ENCODE results near the gene FAM135A. TPM values are rescaled to one million over a fixed set of nuclear protein-coding genes. Genes with fewer than 3 reads are reported as not detected.
"Not testable (repeated sequence)": the region's sequence is repeated elsewhere in the genome, so short reads cannot be mapped to it uniquely, and the experiment has no call there.

The FAM135A gene
- total RNA-seq, 1 experiment from 2014 or later, result 53.4 TPM

DNA sequence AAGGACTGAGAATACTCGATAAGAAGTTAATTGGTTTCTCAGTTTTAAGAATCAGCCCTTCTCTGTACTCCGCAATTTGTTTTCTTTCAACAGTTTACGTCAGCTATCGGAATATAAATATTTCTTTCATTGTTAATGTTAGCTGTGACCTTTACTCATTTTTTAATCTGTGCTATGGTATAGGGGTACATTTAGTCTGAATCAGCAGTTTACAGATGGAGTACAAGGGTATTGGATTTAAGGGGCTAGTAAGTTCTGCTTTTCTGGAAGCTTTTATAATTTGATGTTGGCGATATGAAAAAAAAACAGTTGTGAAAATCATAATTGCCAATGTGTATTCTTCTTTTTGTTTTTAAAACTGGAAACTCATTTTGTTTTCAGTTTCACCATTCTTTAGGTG, 23.0 kb downstream of the FAM135A start:
- in situ Hi-C loops (cut with HindIII; ENCODE audit: low sequenced_read_pairs), result no loop called here
- no peak for DNase-seq (ENCODE audit: low spot score)

DNA sequence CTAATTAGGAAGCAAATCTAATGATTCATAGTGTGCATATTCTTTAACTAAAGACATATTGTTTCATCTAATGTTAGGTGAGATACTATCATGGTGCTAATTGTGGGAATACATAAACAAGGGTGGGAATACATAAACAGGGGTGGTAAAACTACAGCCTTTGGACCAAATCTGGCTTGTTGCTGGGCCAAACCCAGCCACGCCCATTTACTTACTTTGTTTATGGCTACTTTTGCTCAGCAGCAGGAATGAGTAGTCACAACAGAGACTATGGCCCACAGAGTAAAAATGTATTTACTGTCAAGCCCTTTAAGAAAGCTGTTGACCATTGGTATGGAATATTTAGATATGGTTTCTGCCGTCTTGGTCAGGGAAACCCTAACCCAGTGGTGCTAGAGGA, 31.7 kb downstream of the FAM135A start:
- in situ Hi-C loops (cut with HindIII; ENCODE audit: low sequenced_read_pairs), result no loop called here

DNA sequence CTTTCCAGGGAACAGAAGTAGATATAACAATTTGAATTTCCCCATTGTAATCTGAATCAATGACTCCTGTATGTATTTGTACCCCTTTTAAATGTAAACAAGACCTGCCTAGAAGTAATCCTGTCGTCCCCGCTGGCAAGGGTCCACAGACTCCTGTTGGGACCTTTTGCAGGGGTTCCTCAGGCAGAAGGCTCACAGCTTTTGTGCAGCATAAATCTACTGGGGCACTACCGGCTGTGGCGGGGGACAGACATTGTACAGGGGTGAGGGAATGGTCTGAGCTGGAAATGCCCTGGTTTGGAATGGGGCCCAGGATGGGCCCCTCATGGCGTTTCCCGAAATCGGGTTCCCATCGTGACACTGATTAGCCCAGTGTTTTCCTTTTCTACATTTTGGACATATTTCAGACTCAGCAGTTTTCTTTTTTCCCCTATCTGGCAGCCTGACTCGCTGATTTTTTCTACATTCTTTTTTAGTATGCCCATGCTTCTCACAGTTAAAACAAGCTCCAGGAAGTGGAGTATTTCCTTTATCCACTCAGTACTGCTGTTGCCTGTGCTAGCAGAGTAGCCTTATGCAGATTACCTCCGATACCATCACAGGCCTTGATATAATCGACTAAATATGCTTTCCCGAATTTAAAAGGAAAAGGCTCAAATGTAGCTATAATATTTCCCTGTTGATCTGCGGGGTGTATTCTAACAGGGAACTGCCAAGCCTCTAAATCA, 34.2 kb downstream of the FAM135A start:
- peak; percentile 9 for DNase-seq (ENCODE audit: low spot score)
- in situ Hi-C loops (cut with HindIII; ENCODE audit: low sequenced_read_pairs), result not testable (repeated sequence)

More for the DNA sequence above, 31.7 kb downstream of the FAM135A start:
- DNase-seq (ENCODE audit: low spot score), result no peak

DNA sequence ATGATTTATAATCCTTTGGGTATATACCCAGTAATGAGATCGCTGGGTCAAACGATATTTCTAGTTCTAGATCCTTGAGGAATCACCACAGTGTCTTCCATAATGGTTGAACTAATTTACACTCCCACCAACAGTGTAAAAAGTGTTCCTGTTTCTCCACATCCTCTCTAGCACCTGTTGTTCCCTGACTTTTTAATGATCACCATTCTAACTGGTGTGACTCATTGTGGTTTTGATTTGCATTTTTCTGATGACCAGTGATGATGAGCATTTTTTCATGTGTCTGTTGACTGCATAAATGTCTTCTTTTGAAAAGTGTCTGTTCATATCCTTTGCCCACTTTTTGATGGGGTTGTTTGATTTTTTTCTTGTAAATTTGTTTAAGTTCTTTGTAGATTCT, 40.6 kb downstream of the FAM135A start:
- DNase-seq (ENCODE audit: low spot score); in situ Hi-C loops (cut with HindIII; ENCODE audit: low sequenced_read_pairs): not testable (repeated sequence)

DNA sequence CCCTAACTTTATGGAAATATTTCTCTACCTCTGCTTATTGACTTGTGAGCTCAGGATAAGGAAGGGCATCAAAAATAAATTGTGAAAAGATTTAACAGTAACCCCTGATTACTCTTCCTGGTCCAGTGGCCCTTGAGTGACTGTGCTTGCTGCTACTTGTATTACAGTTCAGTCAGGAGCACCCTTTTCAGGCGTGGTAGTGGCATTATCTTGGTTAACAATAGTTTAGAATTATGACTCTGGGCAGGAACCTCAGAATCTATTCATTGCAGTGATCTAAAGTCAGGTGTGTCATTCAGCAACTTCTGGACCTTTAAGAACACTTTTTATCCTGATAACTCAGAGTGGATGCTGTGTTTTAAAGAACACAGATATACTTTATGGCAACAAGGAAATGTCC, 43.4 kb downstream of the FAM135A start:
- no peak for DNase-seq (ENCODE audit: low spot score)
- in situ Hi-C loops (cut with HindIII; ENCODE audit: low sequenced_read_pairs), result no loop called here

DNA sequence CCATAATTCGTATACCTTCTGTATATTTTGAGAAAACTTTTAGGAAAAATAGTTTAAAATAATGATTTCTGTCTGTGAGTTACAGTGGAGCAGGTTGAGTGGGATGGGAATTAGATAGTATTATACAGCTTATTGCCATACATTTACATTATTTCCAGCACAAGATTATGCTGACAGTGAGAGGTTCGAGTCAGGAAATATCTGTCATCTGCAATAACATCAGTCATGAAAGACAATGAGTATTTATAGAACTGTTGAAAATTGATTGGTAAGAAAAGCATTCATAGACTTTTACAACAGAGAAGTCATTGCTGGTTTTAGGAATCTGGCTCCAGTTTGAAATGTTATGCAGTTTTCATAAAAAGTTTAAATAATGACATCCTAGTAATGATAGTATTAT, 45.9 kb downstream of the FAM135A start:
- in situ Hi-C loops (cut with HindIII; ENCODE audit: low sequenced_read_pairs), result no loop called here
- DNase-seq (ENCODE audit: low spot score), result no peak

DNA sequence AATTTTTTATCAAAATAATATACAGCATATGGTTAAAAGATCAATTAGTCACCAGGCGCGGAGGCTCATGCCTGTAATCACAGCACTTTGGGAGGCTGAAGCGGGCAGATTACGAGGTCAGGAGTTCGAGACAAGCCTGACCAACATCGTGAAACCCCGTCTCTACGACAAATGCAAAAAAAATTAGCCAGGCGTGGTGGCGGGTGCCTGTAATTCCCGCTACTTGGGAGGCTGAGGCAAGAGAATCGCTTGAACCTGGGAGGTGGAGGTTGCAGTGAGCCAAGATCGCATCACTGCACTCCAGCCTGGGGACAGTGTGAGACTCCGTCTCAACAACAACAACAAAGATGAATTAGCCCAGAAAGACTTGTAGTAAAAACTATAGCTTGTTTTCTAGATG, 46.4 kb downstream of the FAM135A start:
- DNase-seq (ENCODE audit: low spot score); in situ Hi-C loops (cut with HindIII; ENCODE audit: low sequenced_read_pairs): not testable (repeated sequence)

DNA sequence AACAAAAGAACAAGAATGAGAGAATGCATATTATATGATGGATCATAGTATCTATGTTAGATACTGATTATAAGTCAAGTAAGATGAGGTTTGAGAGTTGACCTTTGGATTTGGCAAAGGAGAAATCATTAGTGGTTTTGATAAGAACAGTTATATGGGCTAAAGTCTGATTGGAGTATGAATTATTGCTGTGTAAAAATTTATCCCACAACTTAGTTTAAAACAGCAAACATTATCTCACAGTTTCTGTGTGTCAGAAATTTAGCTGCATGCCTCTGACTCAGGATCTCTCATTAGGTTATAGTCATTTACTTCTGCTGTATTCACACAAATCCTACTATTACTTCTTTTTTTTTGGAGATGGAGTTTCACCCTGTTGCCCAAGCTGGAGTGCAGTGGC, 56.7 kb downstream of the FAM135A start:
- DNase-seq (ENCODE audit: low spot score), result no peak
- in situ Hi-C loops (cut with HindIII; ENCODE audit: low sequenced_read_pairs), result no loop called here

DNA sequence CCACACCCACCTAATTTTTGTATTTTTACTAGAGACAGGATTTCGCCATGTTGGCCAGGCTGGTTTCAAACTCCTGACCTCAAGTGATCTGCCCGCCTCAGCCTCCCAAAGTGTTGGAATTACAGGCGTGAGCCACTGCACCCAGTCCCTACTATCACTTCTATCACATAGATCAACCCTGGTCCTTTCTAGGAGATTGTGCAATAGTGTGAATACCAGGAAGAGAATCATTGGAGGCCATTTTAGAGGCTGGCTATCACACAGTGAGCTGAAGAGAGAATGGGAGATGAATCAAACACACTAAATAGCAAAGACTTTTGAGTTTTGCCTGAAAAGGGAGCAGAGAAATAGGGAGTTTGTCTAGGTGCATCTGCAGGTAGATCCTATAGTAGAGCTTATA, 57.2 kb downstream of the FAM135A start:
- in situ Hi-C loops (cut with HindIII; ENCODE audit: low sequenced_read_pairs); DNase-seq (ENCODE audit: low spot score): not testable (repeated sequence)

DNA sequence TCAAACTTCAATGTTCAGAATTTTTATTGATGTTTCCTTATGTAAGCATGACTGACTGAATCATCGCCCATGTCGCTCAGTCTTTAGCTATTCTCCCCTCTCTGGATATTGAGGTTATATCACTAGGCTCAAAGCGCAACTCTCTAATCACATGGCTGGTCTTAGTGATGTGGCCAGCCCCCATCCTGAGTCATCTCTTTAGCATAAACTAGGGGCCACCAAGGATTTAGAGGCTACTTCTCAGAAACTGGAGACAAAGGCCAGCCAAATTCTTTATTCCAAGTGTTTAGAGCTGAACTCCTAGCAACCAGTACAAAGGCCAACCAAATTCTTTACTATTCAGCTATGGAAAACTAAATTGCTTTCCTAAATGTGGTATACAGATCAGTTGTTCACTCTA, 61.4 kb downstream of the FAM135A start:
- in situ Hi-C loops (cut with HindIII; ENCODE audit: low sequenced_read_pairs), result no loop called here
- no peak for DNase-seq (ENCODE audit: low spot score)

DNA sequence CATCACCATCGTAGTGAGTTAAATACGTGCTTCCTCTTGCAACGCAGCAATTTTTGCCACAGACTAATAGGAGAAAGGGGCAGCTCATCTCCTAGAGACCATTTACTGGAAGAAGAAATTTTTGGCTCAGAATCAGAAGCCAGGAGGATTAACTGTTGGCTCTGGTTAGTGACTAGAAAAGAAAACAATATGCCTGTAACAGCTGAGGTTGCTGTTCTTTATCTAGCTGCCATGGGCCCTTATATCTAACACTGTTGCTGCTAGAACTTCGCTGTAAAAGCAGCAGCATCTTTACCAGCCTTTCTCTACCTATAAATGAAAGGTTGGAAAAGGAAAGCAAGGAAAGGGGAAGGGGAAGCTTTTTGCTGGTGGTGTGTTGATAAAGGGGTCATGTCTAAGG, 65.9 kb downstream of the FAM135A start:
- in situ Hi-C loops (cut with HindIII; ENCODE audit: low sequenced_read_pairs), result no loop called here
- peak; percentile 84 for DNase-seq (ENCODE audit: low spot score)

DNA sequence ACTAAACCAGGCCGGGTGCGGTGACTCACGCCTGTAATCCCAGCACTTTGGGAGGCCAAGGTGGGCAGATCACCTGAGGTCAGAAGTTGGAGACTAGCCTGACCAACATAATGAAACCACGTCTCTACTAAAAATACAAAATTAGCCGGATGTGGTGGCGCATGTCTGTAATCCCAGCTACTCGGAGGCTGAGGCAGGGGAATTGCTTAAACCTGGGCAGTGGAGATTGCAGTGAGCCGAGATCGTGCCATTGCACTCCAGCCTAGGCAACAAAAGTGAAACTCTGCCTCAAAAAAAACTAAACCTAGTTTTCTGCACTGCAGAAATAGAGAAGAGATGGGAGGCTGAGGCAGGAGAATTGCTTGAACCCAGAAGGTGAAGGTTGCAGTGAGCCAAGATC, 73.3 kb downstream of the FAM135A start:
- in situ Hi-C loops (cut with HindIII; ENCODE audit: low sequenced_read_pairs); DNase-seq (ENCODE audit: low spot score): not testable (repeated sequence)

DNA sequence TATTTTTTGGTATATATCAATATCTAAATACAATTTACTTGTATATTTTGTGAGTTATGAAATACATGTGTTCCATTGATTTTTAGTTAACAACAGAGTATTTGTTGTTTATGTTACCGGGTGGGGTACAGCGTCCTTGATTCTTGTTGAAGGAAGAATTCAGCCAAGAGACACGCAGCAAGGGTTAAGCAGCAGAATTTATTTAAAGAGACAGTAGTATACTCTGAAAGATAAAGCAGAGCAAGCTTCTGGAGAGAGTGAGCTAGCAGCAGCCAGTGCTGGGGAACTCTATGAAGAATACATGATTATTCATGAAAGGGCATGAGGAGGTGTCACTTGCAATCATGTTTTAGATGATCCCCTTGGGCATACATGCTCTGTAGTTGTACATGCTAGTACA, 76.1 kb downstream of the FAM135A start:
- no peak for DNase-seq (ENCODE audit: low spot score)
- in situ Hi-C loops (cut with HindIII; ENCODE audit: low sequenced_read_pairs), result no loop called here

DNA sequence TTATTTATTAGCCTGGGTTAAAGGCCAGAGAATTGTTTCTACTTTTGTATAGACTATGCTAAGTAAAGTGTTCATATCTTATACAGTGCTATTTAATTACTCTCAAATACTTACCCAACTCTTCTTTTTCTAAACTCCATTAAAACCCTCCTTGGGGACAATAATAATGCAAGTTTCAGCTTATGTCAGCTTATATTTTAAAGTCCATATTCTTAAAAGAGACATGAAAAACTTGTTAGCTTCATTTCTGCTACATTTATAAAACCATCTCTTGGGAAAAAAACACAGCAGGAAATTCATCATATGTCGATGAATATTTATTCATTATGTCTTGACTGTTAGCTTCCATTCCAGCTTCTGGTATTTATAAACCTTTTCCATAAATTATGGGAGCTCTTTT, 81.5 kb downstream of the FAM135A start:
- in situ Hi-C loops (cut with HindIII; ENCODE audit: low sequenced_read_pairs), result no loop called here
- no peak for DNase-seq (ENCODE audit: low spot score)

DNA sequence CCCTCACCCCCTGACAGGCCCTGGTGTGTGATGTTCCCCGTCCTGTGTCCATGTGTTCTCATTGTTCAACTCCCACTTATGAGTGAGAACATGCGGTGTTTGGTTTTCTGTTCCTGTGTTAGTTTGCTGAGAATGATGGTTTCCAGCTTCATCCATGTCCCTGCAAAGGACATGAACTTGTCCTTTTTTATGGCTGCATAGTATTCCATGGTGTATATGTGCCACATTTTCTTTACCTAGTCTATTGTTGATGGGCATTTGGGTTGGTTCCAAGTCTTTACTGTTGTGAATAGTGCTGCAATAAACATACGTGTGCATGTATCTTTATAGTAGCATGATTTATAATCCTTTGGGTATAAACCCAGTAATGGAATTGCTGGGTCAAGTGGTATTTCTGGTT, 82.5 kb downstream of the FAM135A start:
- DNase-seq (ENCODE audit: low spot score); in situ Hi-C loops (cut with HindIII; ENCODE audit: low sequenced_read_pairs): not testable (repeated sequence)

DNA sequence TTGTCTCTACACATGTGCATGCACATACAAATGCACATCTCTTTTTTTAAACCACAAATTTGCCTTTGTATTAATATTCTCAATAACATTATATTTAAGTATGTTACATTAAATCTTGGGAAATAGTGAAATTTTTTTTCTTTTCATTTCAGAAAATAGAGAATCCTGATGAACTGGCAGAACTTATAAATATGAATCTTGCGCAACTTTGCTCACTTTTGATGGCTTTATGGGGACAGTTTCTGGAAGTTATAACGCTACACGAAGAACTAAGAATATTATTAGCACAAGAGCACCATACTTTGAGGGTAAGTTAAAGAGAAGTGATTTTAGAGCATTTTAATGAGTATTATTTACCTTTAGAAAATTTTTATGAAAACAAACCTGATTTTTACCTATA, 89.2 kb downstream of the FAM135A start:
- no peak for DNase-seq (ENCODE audit: low spot score)
- in situ Hi-C loops (cut with HindIII; ENCODE audit: low sequenced_read_pairs), result no loop called here

DNA sequence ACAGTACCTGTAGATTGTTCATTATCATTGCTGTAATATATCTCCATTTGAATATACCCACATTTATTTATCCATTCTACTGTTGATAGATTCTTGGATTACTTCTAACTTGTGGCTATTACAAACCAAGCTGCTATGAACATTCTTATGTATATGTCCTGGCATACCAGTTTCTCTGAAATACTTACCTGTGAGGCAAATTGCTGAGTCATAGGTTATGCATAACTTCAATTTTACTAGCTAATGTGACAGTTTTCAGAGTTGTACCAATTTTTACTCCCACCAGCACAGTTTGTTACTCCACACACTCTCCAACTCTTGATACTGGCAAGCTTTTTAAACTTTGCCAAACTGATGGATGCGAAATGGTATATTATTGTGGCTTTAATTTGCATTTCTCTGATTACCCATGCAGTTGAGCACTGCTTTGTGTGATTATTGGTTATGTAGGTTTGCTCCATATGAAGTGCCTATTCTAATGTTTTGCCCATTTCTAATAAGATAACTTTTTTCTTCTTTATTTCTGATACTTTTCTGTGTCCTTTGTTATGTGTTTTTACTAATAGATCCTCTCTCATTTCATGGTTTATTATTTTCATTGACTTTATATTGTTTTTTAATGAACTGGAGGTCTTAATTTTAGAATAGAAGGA, 90.6 kb downstream of the FAM135A start:
- in situ Hi-C loops (cut with HindIII; ENCODE audit: low sequenced_read_pairs), result no loop called here

DNA sequence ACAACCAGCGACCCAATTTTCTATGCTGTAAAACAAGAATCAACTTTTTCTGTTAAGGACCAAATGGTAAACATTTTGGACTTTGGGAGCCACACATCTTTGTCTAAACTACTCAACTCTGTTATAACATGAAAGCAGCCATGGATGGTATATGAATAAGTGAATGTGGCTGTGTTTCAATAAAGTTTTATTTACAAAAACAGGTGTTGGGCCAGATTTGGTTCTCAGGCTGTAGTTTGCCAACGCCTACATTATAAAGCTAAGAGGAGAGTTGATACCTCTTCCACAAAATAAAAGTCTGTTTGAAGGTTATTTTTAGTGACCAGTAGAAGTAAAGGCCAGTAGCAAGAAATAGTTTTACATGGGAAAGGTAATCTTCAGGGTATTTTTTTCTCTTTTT, 93.0 kb downstream of the FAM135A start:
- DNase-seq (ENCODE audit: low spot score), result no peak
- in situ Hi-C loops (cut with HindIII; ENCODE audit: low sequenced_read_pairs), result no loop called here

More for the DNA sequence above, 90.6 kb downstream of the FAM135A start:
- DNase-seq (ENCODE audit: low spot score), result no peak

DNA sequence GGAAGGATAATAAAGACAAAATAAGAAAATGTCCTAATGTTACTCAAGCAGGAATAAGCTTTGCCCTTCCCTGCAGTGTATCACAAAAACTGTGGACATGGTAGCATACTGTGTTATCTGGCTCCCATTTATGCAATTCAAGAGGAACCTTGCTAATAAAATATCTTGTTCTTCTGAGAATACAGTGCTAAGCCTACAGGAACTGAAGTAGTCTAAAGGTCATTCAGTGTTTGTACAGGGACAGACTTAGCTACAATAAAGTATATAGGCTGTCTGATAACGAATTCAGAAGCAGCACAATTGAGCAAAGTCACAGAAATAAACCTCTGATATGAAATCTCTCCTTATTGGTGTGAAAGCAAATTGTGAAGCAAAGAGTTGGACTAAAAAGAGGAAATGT, 93.9 kb downstream of the FAM135A start:
- no peak for DNase-seq (ENCODE audit: low spot score)
- in situ Hi-C loops (cut with HindIII; ENCODE audit: low sequenced_read_pairs), result no loop called here

DNA sequence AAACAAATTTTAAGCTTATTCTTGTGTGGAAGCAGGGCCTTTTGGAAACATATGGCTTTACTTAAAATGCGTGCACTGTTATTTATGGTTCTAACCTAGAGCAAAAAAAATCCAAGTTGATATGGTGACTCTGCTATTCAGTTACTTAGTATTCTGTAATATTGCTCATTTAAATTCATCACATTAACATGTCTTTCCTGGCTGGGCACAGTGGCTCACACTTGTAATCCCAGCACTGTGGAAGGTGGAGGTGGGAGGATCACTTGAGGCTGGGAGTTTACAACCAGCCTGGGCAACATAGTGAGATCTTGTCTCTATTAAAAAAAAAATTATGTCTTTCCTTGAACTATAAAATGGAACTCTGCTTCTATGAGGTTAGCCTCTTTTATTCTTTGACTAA, 95.6 kb downstream of the FAM135A start:
- DNase-seq (ENCODE audit: low spot score), result no peak
- in situ Hi-C loops (cut with HindIII; ENCODE audit: low sequenced_read_pairs), result no loop called here

DNA sequence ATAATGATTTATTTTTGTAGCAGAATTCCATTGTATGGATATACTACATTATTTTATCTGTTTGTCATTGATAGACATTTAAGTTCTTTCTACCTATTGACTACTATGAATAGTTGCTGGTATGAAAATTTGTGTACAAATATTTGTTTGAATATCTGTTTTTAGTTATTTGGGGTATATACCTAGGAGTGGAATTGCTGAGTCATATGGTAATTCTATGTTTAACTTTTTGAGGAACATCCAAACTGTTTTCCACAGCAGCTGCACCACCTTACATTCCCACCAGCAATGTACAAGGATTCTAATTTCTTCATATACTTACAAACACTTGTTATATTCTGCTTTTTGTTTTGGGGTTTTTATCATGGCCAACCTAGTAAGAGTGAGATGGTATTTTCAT, 97.3 kb downstream of the FAM135A start:
- in situ Hi-C loops (cut with HindIII; ENCODE audit: low sequenced_read_pairs), result no loop called here
- no peak for DNase-seq (ENCODE audit: low spot score)

Measured in G401 (cell line).